ENCODE data around the gene IFIT2.

DNA sequence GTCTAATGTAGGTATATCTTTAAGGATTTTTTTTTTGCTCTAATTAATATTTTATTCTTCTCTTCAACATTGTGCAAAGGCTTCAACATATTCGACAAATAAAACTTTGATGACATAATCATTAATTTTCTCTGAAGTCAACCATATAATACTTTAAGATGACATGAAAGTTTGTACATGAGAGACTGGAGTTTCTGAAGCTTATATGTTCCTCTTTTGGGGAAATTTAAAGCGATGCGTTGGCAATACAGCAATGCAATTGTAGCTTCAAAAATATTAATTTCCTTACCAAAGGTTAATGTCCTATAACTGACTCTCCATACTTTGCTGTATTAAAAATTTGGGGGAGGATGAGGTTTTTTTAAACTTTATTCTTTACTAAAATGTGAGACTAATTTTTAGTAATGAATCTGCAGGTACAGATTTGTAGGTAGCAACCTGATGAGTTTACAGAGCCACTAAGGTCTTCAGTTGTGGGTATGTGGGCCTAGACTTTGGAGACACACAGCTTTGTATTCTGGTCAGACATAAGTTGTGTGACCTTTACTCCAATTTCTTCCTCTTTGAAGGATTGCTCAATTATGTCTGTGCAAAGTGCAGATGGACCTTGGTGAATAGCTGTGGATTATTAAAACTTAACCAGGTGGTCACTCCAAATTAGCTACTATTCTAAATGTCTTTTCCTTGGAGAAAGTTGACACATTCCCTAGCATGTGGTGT, 32.3 kb upstream of the IFIT2 start:
- TF ChIP-seq, protein P1, sequence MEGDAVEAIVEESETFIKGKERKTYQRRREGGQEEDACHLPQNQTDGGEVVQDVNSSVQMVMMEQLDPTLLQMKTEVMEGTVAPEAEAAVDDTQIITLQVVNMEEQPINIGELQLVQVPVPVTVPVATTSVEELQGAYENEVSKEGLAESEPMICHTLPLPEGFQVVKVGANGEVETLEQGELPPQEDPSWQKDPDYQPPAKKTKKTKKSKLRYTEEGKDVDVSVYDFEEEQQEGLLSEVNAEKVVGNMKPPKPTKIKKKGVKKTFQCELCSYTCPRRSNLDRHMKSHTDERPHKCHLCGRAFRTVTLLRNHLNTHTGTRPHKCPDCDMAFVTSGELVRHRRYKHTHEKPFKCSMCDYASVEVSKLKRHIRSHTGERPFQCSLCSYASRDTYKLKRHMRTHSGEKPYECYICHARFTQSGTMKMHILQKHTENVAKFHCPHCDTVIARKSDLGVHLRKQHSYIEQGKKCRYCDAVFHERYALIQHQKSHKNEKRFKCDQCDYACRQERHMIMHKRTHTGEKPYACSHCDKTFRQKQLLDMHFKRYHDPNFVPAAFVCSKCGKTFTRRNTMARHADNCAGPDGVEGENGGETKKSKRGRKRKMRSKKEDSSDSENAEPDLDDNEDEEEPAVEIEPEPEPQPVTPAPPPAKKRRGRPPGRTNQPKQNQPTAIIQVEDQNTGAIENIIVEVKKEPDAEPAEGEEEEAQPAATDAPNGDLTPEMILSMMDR (IDR thresholded peaks at IDR 0.05; ENCODE audit: poor library complexity): no peak
- TF ChIP-seq EZH2 (IDR thresholded peaks at IDR 0.05; ENCODE audit: borderline replicate concordance): no peak
